Endodermal cell (in vitro differentiated cells): Measurements from ENCODE around the gene SCAF8. TPM values are rescaled to one million over a fixed set of nuclear protein-coding genes. Genes with fewer than 3 reads are reported as not detected.

Experiments used
- DNase-seq: peaks from one replicate; pipeline ENCODE4 v3.0.0-alpha.2; 2017
- H3K27ac ChIP-seq: 2 replicates; pipeline ENCODE4 v1.5.1; 2013; ENCODE audit warnings: mild to moderate bottlenecking, low read depth, low read length, moderate library complexity
- H3K27me3 ChIP-seq: 2 replicates; pipeline ENCODE4 v1.6.1; 2013; ENCODE audit warnings: mild to moderate bottlenecking, low read length, moderate library complexity; ENCODE audit not compliant: insufficient read depth, control insufficient read depth, poor library complexity, severe bottlenecking
- H3K36me3 ChIP-seq: 2 replicates; pipeline ENCODE4 v1.7.0; 2013; ENCODE audit warnings: mild to moderate bottlenecking, low read length, moderate library complexity; ENCODE audit not compliant: control insufficient read depth, insufficient read depth
- H3K4me1 ChIP-seq: one replicate; pipeline ENCODE4 v1.7.0; 2013; ENCODE audit warnings: low read length; ENCODE audit not compliant: control insufficient read depth, insufficient read depth
- H3K4me3 ChIP-seq: 2 replicates; pipeline ENCODE4 v1.5.1; 2013; ENCODE audit warnings: mild to moderate bottlenecking, low read length, moderate library complexity
- H3K9ac ChIP-seq: 2 replicates; pipeline ENCODE4 v1.6.1; 2013; ENCODE audit warnings: mild to moderate bottlenecking, low read length, moderate library complexity; ENCODE audit not compliant: poor library complexity, severe bottlenecking; ENCODE audit errors: extremely low read depth
- H3K9me3 ChIP-seq: 2 replicates; pipeline ENCODE4 v1.6.1; 2013; ENCODE audit warnings: mild to moderate bottlenecking, low read length, moderate library complexity; ENCODE audit not compliant: control insufficient read depth
- H3K27ac Mint-ChIP-seq: 2 replicates; pipeline ENCODE4 v1.8.0; 2020; ENCODE audit warnings: mixed read lengths
- H3K27me3 Mint-ChIP-seq: 2 replicates; pipeline ENCODE4 v1.8.0; 2021; ENCODE audit warnings: mild to moderate bottlenecking, mixed read lengths; ENCODE audit not compliant: insufficient read depth
- H3K36me3 Mint-ChIP-seq: 2 replicates; pipeline ENCODE4 v1.8.0; 2020; ENCODE audit warnings: low read depth, mixed read lengths
- H3K4me1 Mint-ChIP-seq: 2 replicates; pipeline ENCODE4 v1.8.0; 2020; ENCODE audit warnings: mixed read lengths
- H3K4me3 Mint-ChIP-seq: 2 replicates; pipeline ENCODE4 v1.8.0; 2020; ENCODE audit warnings: mild to moderate bottlenecking, moderate library complexity, mixed read lengths
- H3K9me3 Mint-ChIP-seq: 2 replicates; pipeline ENCODE4 v1.8.0; 2020; ENCODE audit warnings: mild to moderate bottlenecking, mixed read lengths
- WGBS, 2 experiments: methylation state at CpG; one replicate each; pipeline versions ENCODE4 v1.1.5 to v1.1.7; 2013; ENCODE audit warnings: missing lambda C conversion rate in 2 of 2, mixed read lengths in 1 of 2; ENCODE audit not compliant: insufficient coverage in 1 of 2, insufficient read length in 1 of 2; 5-methylcytosine and 5-hydroxymethylcytosine counted together
- total RNA-seq, 2 donors: library from RNA; stranded (reverse); fragmentation: NEBNext Ultra II Directional in 1 of 2; extraction: Animal tissue kit (Norgen Biotek cat#: 25700) in 1 of 2; gene quantifications; 2 replicates in 1 of 2; 3 replicates in 1 of 2; pipeline ENCODE4 v1.2.1, GENCODE V29; 2021
- TF ChIP-seq, protein P1 (sequence below): fragments of 200-600 bp; sonication (generic); conservative IDR thresholded peaks from 2 replicates; pipeline ENCODE4 v1.5.0; 2021; ENCODE audit warnings: antibody characterized with exemption, mild to moderate bottlenecking

The SCAF8 gene
- total RNA-seq, 2 donors from 2014 or later, result 49.7 to 56.2 TPM

DNA sequence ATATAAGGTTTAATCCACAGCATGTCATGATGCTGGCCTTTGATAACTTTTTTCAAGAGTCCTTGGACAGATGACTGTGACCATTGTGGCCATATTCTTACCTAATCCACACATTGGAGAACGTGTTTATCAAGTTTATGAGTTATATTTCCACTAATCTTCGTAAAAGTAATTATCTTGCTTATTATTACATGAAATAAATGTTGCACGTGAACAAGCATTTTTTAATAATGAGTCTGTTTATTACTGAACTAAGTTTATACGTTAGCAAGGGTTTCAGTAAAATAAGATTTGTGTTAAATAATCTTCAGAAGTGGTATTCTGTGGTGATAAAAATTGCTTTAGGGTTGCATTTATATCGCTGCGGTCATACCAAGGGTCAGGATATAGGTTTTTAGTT lies 107.1 kb downstream of the SCAF8 start:
- Mint-ChIP-seq H3K4me1 (peaks cover 15% of the 10 kb centered on the region), H3K27me3 (no peaks in the 10 kb centered on the region), H3K36me3 (peaks cover 7% of the 10 kb centered on the region), H3K4me3 (no peak overlapping the region), H3K27ac (no peak overlapping the region), H3K9me3 (no peaks in the 10 kb centered on the region)
- 98 to 100% methylated on average over 2 to 4 of the region's 6 CpGs for WGBS, 2 experiments
- TF ChIP-seq, protein P1, sequence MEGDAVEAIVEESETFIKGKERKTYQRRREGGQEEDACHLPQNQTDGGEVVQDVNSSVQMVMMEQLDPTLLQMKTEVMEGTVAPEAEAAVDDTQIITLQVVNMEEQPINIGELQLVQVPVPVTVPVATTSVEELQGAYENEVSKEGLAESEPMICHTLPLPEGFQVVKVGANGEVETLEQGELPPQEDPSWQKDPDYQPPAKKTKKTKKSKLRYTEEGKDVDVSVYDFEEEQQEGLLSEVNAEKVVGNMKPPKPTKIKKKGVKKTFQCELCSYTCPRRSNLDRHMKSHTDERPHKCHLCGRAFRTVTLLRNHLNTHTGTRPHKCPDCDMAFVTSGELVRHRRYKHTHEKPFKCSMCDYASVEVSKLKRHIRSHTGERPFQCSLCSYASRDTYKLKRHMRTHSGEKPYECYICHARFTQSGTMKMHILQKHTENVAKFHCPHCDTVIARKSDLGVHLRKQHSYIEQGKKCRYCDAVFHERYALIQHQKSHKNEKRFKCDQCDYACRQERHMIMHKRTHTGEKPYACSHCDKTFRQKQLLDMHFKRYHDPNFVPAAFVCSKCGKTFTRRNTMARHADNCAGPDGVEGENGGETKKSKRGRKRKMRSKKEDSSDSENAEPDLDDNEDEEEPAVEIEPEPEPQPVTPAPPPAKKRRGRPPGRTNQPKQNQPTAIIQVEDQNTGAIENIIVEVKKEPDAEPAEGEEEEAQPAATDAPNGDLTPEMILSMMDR, result no peak
- no peak overlapping the region for H3K9ac ChIP-seq
- no peaks in the 10 kb centered on the region for H3K4me1 ChIP-seq
- H3K9me3 ChIP-seq, result no peaks in the 10 kb centered on the region
- H3K36me3 ChIP-seq, result peaks cover 21% of the 10 kb centered on the region
- no peak overlapping the region for H3K4me3 ChIP-seq
- no peaks in the 10 kb centered on the region for H3K27me3 ChIP-seq
- no peak for DNase-seq
- no peak overlapping the region for H3K27ac ChIP-seq

DNA sequence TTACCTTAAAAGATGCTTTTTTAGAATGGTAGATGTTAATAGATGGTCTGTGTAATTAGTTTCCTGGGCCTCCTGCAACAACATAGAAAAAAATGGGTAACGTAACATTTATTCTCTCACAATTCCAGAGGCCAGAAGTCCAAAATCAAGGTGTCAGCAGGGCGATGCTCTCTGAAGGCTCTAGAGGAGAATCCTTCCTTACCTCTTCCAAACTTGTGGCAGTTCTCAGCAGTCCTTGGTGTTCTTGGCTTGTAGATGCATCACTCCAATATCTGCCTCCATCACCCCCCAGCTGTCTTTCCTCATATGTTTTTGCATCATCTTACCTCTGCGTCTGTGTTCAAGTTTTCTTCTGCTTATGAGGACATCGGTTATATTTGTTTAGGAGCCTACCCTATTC lies 107.9 kb downstream of the SCAF8 start:
- DNase-seq, result no peak
- no peaks in the 10 kb centered on the region for H3K27me3 Mint-ChIP-seq
- no peaks in the 10 kb centered on the region for H3K9me3 Mint-ChIP-seq
- 94 to 97% methylated on average over 3 to 4 of the region's 4 CpGs for WGBS, 2 experiments
- peaks cover 15% of the 10 kb centered on the region for H3K4me1 Mint-ChIP-seq
- no peaks in the 10 kb centered on the region for H3K27me3 ChIP-seq
- no peak overlapping the region for H3K9ac ChIP-seq
- TF ChIP-seq, protein P1, result no peak
- H3K27ac ChIP-seq, result no peak overlapping the region
- peaks cover 21% of the 10 kb centered on the region for H3K36me3 ChIP-seq
- no peak overlapping the region for H3K27ac Mint-ChIP-seq
- H3K36me3 Mint-ChIP-seq, result peaks cover 7% of the 10 kb centered on the region
- H3K4me3 ChIP-seq, result no peak overlapping the region
- H3K4me3 Mint-ChIP-seq, result no peak overlapping the region
- H3K9me3 ChIP-seq, result no peaks in the 10 kb centered on the region
- no peaks in the 10 kb centered on the region for H3K4me1 ChIP-seq

DNA sequence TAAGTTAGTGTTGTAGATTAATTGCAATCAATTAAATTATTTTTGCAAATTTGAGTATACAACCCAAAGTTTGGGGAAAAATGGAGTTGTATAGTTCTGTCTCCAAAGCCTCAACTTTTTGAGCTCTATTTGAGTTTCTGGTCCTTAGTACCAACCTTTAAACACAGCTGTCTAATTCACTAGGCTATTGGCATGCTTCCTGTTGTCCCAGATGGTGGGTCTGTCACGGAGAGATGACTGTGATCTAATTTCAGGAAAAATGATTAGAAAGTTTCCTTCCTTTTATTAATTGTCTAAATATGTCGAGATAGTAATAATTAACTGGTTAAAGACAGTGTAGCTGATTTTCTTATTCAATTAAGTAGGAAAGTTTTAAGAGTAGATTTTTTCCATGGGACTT lies 109.6 kb downstream of the SCAF8 start:
- DNase-seq, result no peak
- TF ChIP-seq, protein P1, result no peak
- H3K27me3 Mint-ChIP-seq, result no peaks in the 10 kb centered on the region
- peaks cover 15% of the 10 kb centered on the region for H3K4me1 Mint-ChIP-seq
- WGBS, 2 experiments, result 80 to 100% methylated on average over 1 to 2 of the region's 2 CpGs
- H3K9me3 Mint-ChIP-seq, result no peaks in the 10 kb centered on the region
- no peak overlapping the region for H3K4me3 ChIP-seq
- H3K4me1 ChIP-seq, result no peaks in the 10 kb centered on the region
- H3K27ac ChIP-seq, result no peak overlapping the region
- H3K36me3 Mint-ChIP-seq, result peaks cover 7% of the 10 kb centered on the region
- no peak overlapping the region for H3K9ac ChIP-seq
- H3K27me3 ChIP-seq, result no peaks in the 10 kb centered on the region
- H3K9me3 ChIP-seq, result no peaks in the 10 kb centered on the region
- peaks cover 21% of the 10 kb centered on the region for H3K36me3 ChIP-seq
- H3K4me3 Mint-ChIP-seq, result no peak overlapping the region
- no peak overlapping the region for H3K27ac Mint-ChIP-seq
